GM19240 (cell line): Measurements from ENCODE around the gene PSMD5.
A peak's percentile ranks its signal among the peaks of the same experiment; 100 is the strongest.

Experiments used
- DNase-seq: peaks from one replicate; pipeline ENCODE4 v3.0.0; 2011; ENCODE audit warnings: low spot score; ENCODE audit not compliant: insufficient read length

Gene PSMD5

DNA sequence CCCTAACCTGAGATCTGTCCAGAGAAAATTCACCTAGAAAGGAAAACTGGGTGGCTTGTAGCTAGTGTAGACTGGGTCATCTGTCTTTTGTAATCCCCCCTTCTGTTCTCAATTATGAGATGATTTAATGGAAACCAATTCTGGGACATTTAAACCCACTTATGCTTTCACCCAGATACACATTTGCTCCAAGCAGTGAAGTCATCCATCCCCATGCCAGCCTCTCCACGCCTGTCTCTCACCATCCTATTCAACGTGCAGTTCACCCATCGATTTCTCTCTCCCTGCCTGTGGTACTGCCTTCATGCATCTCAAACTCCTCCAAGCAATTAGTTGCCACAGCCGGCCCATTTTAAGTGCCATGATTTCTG is 32.5 kb upstream of the PSMD5 start:
- DNase-seq, result no peak

- no peak for DNase-seq
Observed at GRCh38 chr9:120874226-120875194, 31.8 kb upstream of the PSMD5 start.

- DNase-seq, result no peak
Observed at GRCh38 chr9:120873512-120873911, 30.8 kb upstream of the PSMD5 start.

- DNase-seq, result no peak
Observed at GRCh38 chr9:120872791-120873502, 30.2 kb upstream of the PSMD5 start.

DNA sequence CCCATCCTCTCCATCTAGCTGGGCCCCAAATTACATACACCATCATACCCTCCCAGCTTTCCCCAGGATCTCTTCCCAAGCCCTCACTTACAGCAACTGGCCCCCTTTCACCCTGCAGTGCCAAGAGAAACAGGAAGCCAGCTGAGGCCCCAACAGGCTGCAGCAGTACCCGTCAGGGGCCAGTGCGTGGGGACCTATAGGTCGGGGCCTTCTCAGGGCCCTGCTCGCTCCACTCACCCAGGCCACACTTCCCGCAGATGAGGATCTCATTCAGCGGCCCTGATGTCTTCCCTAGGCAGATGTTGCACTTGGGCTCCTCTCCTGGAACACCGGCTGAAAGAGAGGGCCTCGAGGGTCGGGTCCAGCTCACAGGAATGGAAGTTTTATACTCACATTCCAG is 27.5 kb upstream of the PSMD5 start:
- DNase-seq, result no peak

GRCh38 chr9:120869726-120870125 is 27.0 kb upstream of the PSMD5 start:
- DNase-seq, result no peak

DNA sequence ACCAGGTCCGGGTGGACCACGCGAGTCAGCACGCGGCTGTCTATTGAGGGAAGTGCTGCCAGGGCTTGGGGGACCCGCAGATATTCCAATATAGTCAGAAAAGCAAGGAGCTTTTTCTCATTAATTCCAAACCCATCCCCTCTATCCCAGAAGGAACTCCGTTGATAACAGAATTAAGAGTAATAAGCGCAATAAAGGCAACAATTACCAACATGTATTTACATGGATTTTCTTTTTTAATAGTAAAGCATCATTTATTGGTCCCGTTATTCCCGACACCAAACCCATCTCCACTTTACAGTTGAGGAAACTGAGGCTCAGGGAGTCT is 26.6 kb upstream of the PSMD5 start:
- DNase-seq, result no peak

GRCh38 chr9:120868676-120869359 is 26.1 kb upstream of the PSMD5 start:
- DNase-seq, result peak; percentile 91

- no peak for DNase-seq
Observed at GRCh38 chr9:120868339-120868675, 25.6 kb upstream of the PSMD5 start.

DNA sequence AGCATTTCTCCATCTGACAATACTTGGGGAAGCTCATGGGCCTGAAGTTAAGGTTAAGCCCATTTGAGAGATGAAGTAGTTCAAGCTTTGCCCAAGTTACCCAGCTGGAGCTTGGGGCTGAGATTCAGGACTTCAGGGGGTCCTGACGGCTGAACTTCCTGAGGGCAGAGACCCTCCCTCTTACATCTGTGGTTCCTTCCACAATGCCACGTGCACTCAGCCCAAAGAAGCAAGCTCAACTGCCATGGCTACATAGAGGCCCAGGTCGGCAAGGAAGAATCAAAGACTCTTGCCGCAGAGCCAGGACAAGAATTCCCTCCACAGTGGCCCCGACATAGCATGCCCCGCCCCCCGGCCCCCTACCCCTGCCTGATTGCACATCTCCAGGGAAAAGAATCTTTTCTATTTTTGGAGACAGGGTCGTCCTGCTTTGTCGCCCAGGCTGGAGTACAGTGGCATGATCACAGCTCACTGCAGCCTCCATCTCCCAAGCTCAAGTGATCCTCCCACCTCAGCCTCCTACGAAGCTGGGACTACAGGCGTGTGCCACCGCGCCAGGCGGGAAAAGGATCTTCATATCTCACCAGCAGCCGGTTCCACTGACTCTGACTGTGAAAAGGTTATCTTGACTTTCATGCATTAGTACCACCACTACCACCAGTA is 25.1 kb upstream of the PSMD5 start:
- no peak for DNase-seq

DNA sequence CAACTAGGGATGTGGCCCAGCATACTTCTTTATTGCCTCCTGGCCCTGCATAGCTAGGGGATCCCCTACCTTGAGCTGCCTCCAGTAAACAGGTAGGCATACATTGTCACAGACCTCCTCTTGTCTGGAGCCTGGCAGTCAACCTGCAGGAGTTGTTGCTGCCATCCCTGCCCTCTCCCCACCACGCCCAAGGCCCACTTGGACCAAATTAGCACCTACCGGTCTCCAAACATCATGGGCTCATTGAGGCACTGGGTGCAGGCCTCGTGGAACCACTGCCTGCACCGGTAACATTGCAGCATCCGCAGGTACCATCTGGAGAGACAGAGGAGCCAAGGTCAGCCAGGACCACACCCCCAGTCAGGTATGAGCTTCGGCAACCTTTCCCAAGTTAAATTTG is 23.9 kb upstream of the PSMD5 start:
- DNase-seq, result no peak

DNA sequence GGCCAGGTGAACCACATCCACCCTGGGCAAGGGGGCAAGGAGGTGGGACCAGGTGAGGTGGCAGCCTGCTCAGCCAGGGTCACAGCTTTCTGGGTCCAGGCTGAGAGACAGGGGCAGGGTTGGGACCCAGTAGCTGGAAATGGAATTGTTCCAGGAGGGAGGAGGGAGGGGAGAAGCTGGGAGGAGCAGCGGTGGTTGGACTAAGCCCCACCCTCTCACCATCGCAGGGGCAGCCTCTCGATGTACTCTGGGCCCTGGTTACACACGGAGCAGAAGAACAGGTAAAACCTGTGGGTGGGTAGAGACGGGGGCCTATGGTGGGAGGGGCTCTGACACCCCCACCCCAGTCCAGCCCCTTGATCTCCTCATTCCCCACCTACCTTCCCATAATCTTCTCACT is 23.1 kb upstream of the PSMD5 start:
- no peak for DNase-seq

DNA sequence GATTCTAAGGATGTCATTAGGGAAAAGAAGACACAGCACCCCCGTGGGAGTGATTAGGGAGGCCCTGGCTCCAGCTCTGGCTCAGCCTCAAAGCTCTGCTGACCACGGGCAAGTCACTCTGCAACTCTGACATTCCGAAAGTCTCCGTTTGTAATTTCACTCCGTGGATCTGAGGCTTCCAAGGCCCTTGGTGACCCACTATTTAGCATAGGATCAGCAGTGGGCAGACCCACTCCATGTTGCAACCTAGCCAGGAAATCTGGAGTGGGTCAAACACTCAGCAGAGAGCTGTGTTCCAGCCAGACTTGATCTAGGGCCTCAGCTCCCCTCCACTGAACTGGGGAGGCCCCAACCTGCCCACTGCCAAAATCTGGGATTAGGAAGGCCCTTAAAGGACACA is 22.5 kb upstream of the PSMD5 start:
- no peak for DNase-seq

DNA sequence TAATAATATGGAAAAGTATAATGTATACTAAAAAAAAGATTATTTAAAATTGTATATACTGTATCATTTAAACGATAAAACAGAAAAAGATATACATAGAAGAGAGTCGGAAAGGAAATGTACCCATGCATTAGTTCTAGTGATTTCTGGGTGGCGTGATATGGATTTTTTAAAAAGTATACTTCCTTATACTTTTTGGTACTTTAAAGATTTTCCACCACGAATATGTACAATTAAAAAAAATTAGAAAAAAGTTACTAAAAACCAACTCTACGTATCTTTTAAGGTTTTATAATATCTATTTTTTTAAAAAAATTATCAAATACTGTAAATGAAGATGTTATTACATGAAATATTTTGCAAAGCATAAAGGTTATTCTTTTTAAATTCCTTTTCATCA is 22.0 kb upstream of the PSMD5 start:
- DNase-seq, result no peak

GRCh38 chr9:120863833-120864232 is 21.1 kb upstream of the PSMD5 start:
- no peak for DNase-seq

GRCh38 chr9:120862452-120862851 is 19.7 kb upstream of the PSMD5 start:
- DNase-seq, result no peak

- DNase-seq, result no peak
Observed at GRCh38 chr9:120861935-120862334, 19.2 kb upstream of the PSMD5 start.

GRCh38 chr9:120860083-120860482 is 17.4 kb upstream of the PSMD5 start:
- DNase-seq, result no peak

GRCh38 chr9:120859361-120859760 is 16.6 kb upstream of the PSMD5 start:
- no peak for DNase-seq

DNA sequence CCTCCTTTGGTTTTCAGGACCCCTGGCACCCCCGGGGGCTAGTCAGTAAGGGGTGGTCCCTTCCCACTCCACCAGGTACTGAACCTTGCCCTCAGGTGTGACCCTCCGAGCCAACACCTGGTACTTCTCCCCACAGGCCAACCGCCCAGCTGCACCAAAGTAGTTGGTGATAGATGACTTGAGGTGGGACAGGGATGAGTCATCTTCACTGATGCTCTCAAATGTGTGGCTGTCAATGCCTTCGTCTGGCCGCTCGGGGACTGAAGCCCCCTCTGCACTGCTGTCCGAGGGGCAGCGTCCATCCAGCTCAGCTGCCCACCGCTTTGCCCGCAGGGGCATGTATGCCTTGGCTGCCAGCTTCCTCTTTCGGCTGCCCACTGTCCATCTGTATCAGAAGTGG is 15.2 kb upstream of the PSMD5 start:
- no peak for DNase-seq

GRCh38 chr9:120857481-120857880 is 14.8 kb upstream of the PSMD5 start:
- DNase-seq, result no peak

- no peak for DNase-seq
Observed at GRCh38 chr9:120856700-120857099, 14.0 kb upstream of the PSMD5 start.
